IPS-18c (cell line): Measurements from ENCODE around the gene CCDC158.
"Not testable (repeated sequence)": the region's sequence is repeated elsewhere in the genome, so short reads cannot be mapped to it uniquely, and the experiment has no call there.

Experiments
- H3K4me3 ChIP-seq: 2 replicates; pipeline ENCODE4 v1.7.0; 2013; ENCODE audit warnings: low read depth, mild to moderate bottlenecking, low read length, moderate library complexity; ENCODE audit not compliant: insufficient read depth
- H3K9me3 ChIP-seq: one replicate; pipeline ENCODE4 v1.6.1; 2013; ENCODE audit warnings: mild to moderate bottlenecking, low read length, moderate library complexity; ENCODE audit not compliant: control insufficient read depth, insufficient read depth

The CCDC158 gene

GRCh38 chr4:76383001-76383400 is 37.9 kb downstream of the CCDC158 start:
- Histone ChIP-seq H3K9me3 (no peaks in the 10 kb centered on the region), H3K4me3 (no peak overlapping the region)

DNA sequence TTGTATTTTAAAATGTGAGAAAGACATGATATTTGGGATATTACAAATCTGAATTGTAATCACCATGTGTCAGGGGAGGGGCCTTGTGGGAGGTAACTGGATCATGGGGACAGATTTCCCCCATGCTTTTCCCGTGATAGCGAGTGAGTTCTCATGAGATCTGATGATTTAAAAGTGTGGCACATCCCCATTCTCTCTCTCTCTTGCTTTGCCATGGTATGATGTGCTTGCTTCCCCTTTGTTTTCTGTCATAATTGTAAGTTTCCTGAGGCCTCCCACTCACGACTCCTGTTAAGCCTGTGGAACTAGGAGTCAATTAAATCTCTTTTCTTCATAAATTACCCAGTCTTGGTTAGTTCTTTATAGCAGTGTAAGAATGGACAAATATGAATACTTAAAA is 39.0 kb downstream of the CCDC158 start:
- no peak overlapping the region for H3K4me3 ChIP-seq
- no peaks in the 10 kb centered on the region for H3K9me3 ChIP-seq

DNA sequence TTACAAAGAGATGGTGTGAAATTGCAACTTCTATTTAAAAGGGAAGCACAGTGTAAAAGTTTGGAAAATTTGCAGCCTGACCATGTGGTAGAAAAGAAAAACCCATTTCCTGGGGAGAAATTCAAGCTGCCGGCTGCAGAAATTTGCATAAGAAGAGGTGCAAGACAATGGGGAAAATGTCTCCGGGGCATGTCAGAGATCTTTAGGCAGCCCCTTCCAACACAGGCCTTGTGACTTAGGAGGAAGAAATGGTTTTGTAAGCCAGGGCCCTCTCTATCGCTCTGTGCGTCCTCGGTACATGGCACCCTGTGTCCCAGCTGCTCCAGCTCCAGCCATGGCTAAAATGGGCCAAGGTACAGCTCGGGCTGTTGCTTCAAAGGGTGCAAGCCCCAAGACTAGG is 40.4 kb downstream of the CCDC158 start:
- Histone ChIP-seq H3K4me3 (no peak overlapping the region), H3K9me3 (no peaks in the 10 kb centered on the region)

DNA sequence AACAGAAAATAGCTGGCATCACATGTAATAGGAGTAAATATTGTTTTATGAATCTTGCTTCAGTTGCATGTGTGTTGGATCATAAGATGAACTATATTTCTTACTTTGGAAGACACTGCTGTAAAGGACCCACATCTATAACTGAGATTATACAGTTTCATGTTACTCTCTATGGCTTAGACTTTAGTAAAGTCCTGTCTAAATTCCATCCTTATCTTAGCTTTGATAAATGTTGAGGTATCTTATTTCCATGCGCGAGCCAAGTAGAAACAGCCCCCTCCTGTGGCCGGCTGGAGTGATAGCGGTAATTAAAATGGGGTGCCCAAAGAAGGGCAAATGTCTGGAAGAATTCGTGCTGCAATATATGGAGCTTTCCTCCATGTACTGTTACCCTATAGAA is 43.0 kb downstream of the CCDC158 start:
- H3K4me3 ChIP-seq, result no peak overlapping the region
- no peaks in the 10 kb centered on the region for H3K9me3 ChIP-seq

GRCh38 chr4:76377481-76377901 is 43.5 kb downstream of the CCDC158 start:
- Histone ChIP-seq H3K4me3 (no peak overlapping the region), H3K9me3 (no peaks in the 10 kb centered on the region)

DNA sequence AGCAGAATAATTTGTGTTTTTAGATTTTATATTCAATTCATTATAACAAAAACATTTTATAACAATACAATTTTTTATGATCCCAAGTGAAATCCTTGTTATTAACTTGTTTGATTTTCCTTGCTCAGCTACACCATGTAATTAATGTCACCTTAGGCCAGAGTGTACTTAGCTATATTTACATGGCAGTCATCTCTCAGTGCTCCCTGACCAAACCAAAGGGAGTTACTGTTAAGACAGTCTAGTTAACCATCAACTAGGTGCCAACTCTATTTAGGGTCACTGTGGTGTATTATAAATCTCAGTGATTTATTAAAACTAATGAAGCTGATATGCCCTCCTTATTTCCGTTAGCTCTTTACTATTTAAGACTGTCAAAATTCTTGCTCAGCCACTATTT is 44.4 kb downstream of the CCDC158 start:
- no peak overlapping the region for H3K4me3 ChIP-seq
- no peaks in the 10 kb centered on the region for H3K9me3 ChIP-seq

GRCh38 chr4:76375703-76376102 is 45.2 kb downstream of the CCDC158 start:
- no peak overlapping the region for H3K4me3 ChIP-seq
- no peaks in the 10 kb centered on the region for H3K9me3 ChIP-seq

DNA sequence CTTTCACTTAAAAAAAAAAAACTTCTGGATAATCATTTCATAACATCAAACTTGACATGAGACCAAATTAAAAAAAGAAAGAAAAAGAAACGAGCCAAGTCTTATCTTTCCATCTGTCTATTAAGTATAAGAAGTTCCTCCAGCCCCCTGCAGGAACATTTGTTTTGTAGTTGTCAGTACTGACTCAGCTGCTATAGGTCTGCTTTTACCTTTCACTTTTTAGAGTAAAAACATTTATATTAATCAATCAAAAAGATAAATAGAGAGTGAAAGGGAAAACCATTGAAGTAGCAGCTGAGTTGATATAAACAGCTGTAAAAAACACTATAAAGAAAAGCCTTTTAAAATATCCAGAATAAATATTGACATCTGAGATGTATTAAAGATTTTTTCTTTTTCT is 46.1 kb downstream of the CCDC158 start:
- Histone ChIP-seq H3K4me3 (no peak overlapping the region), H3K9me3 (no peaks in the 10 kb centered on the region)

- H3K9me3 ChIP-seq, result no peaks in the 10 kb centered on the region
- H3K4me3 ChIP-seq, result no peak overlapping the region
Measured at GRCh38 chr4:76373919-76374552, 46.9 kb downstream of the CCDC158 start.

DNA sequence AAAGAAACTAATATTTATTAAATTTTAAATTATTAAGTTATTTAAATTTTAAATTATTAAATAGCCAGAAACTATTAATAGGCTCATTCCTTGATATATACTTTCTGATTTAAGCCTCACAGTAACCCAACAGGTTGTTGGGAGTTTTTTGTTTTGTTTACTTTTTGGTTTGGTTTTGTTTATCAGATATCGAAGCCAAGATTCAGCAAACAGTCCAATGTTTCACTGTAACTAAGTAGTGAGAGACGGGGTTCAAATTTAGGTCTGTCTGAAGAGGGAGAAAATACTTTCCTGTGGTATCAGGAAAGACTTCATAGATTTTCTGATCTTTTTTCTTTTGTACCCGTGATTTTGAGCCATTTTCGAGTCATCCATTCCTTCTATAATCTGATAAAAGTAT is 54.2 kb downstream of the CCDC158 start:
- Histone ChIP-seq H3K9me3 (peaks cover 2% of the 10 kb centered on the region), H3K4me3 (no peak overlapping the region)

- Histone ChIP-seq H3K9me3 (peaks cover 2% of the 10 kb centered on the region), H3K4me3 (no peak overlapping the region)
Measured at GRCh38 chr4:76365636-76366035, 55.3 kb downstream of the CCDC158 start.

GRCh38 chr4:76364763-76365162 is 56.2 kb downstream of the CCDC158 start:
- H3K9me3 ChIP-seq, result peaks cover 6% of the 10 kb centered on the region

DNA sequence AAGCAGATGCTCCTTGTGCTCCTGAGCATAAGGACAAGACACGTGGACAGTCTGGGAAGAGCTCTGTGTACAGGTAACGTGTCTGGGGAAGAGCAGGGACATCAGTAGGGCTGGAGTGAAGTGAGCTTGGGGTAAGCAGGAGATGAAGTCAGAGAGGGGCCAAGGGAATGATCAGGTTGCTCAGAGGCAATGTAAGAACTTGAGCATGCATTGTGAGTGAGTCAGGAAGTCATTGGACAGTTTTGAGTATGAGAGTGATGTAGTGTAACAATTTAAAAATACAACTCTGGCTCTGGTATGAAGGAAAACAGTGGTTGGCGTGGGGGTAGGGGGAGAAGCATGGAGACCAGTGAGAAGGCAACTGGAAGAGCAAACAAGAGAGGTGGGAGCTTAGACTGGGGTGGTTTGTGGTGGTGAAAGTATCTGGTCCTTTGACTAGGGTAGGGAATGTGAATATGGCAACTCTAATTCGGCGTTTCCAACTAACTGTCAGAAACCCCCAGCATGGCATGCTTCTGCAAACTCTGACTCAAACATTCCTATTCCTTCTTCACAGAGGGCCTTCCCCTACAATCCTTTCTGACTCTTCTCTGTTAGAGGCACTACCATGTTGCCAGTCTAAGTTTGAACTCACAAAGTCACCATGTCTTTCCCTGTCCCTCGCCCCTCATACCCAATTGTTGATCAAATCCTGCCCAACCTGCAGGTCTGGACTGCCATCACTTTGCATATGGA is 57.2 kb downstream of the CCDC158 start:
- no peak overlapping the region for H3K4me3 ChIP-seq
- peaks cover 6% of the 10 kb centered on the region for H3K9me3 ChIP-seq

More at GRCh38 chr4:76364763-76365162, 56.2 kb downstream of the CCDC158 start:
- H3K4me3 ChIP-seq, result no peak overlapping the region

GRCh38 chr4:76361689-76362412 is 59.1 kb downstream of the CCDC158 start:
- peaks cover 6% of the 10 kb centered on the region for H3K9me3 ChIP-seq
- H3K4me3 ChIP-seq, result no peak overlapping the region

- H3K9me3 ChIP-seq, H3K4me3 ChIP-seq: not testable (repeated sequence)
Measured at GRCh38 chr4:76359881-76360466, 61.0 kb downstream of the CCDC158 start.

- Histone ChIP-seq H3K9me3 (peaks cover 4% of the 10 kb centered on the region), H3K4me3 (no peak overlapping the region)
Measured at GRCh38 chr4:76357981-76358380, 63.0 kb downstream of the CCDC158 start.

DNA sequence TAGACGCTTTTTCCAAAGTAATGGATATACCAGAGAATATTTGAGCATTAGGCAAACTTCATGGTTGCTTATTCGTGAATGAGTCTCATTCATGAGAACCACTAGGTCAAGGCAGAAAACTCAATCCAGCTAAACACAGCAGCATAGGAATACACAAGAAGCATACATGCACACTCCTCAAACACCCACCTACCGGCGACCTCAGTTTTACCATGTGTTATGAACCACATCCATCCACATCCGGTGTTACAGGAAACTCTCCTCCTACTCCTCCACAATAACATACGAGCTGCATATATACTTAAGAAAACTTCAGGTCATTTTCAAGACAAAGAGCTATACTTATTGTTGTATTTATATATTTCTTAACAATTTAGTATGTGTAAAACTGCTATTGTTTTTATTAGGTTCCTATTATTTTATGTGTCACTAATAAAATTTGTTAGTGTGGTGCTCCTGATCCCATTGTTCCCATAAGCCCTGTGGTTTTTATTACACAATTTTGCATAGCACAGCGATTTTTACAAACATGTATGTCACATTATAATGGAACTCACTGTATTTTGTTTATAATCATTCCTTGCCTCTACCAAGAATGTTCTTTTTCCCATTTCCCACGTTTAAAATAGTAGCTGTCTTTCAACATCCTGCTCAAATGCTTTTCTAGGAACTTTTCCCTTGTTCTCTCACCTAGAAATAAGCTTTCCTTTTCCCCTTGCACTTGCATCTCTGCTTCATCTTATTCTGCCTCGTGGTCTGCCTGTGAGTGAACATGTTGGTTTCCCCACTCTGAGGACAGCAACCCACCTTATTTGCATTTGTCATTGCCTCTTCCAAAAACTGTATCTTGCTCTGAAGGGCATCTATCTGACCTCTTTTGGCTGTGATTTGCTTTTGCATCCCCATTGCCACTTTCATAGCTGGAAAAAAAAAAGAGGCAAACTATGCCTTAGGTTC is 66.1 kb downstream of the CCDC158 start:
- no peak overlapping the region for H3K4me3 ChIP-seq
- peaks cover under 1% of the 10 kb centered on the region for H3K9me3 ChIP-seq
